ENCODE data around the gene EHMT1.

DNA sequence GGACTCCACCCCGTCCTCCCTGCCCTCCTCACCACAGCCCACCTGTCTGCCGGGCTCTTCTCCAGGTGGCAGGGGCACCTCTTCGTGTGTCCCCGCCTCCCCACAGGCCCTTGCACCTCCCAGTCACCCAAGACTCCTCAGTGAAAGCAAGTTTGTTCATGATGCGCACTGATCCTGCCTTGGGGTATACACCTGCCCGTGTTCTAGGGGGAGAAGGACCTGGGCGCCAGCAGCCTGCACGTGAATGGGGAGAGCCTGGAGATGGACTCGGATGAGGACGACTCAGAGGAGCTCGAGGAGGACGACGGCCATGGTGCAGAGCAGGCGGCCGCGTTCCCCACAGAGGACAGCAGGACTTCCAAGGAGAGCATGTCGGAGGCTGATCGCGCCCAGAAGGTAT, 124.9 kb downstream of the EHMT1 start:
- TF ChIP-seq, protein P1, sequence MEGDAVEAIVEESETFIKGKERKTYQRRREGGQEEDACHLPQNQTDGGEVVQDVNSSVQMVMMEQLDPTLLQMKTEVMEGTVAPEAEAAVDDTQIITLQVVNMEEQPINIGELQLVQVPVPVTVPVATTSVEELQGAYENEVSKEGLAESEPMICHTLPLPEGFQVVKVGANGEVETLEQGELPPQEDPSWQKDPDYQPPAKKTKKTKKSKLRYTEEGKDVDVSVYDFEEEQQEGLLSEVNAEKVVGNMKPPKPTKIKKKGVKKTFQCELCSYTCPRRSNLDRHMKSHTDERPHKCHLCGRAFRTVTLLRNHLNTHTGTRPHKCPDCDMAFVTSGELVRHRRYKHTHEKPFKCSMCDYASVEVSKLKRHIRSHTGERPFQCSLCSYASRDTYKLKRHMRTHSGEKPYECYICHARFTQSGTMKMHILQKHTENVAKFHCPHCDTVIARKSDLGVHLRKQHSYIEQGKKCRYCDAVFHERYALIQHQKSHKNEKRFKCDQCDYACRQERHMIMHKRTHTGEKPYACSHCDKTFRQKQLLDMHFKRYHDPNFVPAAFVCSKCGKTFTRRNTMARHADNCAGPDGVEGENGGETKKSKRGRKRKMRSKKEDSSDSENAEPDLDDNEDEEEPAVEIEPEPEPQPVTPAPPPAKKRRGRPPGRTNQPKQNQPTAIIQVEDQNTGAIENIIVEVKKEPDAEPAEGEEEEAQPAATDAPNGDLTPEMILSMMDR (IDR thresholded peaks at IDR 0.05) = no peak
- no peak for TF ChIP-seq POLR2A (IDR thresholded peaks at IDR 0.05)

Measured in right lobe of liver (tissue), 4 donors.